CD4-positive, alpha-beta T cell (primary cell): ENCODE results near the gene MFAP4. TPM values are rescaled to one million over a fixed set of nuclear protein-coding genes. Genes with fewer than 3 reads are reported as not detected.

ENCODE experiments used
- ATAC-seq: fragments of 200-7000 bp; cut with Tn5 transposase; one replicate; pipeline ENCODE4 v1.10.0; 2022; ENCODE audit warnings: mild to moderate bottlenecking; ENCODE audit not compliant: poor library complexity
- CTCF ChIA-PET: fragments of 350-600 bp; sonication (Branson Sonifier 250); formaldehyde crosslinking; loops from one replicate; lab custom pipeline; 2021; ENCODE audit warnings: antibody characterized with exemption, inconsistent platforms; lab: Charles Lee
- POLR2A ChIA-PET: fragments of 350-600 bp; sonication (Branson Sonifier 250); formaldehyde crosslinking; loops from one replicate; lab custom pipeline; 2021; ENCODE audit warnings: antibody characterized with exemption, inconsistent platforms; lab: Charles Lee
- DNase-seq, 14 experiments: peaks; one replicate each; pipeline ENCODE4 v3.0.0-alpha.2; 2013 to 2020; ENCODE audit warnings: mixed read lengths in 2 of 14
- H3K27ac ChIP-seq, 2 donors: one replicate each; pipeline versions ENCODE4 v1.5.1 to v1.7.0; 2013; ENCODE audit warnings: low read length in 2 of 2, low read depth in 1 of 2, mild to moderate bottlenecking in 1 of 2
- H3K27me3 ChIP-seq, 2 experiments: 1 replicate in 1 of 2; 2 replicates in 1 of 2; pipeline versions ENCODE4 v1.6.1 to v1.7.0; 2013; ENCODE audit warnings: low read length in 2 of 2, control low read depth in 1 of 2, mild to moderate bottlenecking in 1 of 2, moderate library complexity in 1 of 2; ENCODE audit not compliant: insufficient read depth in 2 of 2, control insufficient read depth in 1 of 2
- H3K36me3 ChIP-seq: one replicate; pipeline ENCODE4 v1.6.1; 2013; ENCODE audit warnings: low read length, control low read depth; ENCODE audit not compliant: insufficient read depth
- H3K4me1 ChIP-seq: one replicate; pipeline ENCODE4 v1.6.1; 2013; ENCODE audit warnings: low read length, control low read depth; ENCODE audit not compliant: insufficient read depth
- H3K4me3 ChIP-seq: one replicate; pipeline ENCODE4 v1.5.1; 2013; ENCODE audit warnings: mild to moderate bottlenecking, low read length, moderate library complexity
- H3K9me3 ChIP-seq, 2 experiments: 1 replicate in 1 of 2; 2 replicates in 1 of 2; pipeline versions ENCODE4 v1.6.1 to v1.7.0; 2013; ENCODE audit warnings: low read length in 2 of 2, mild to moderate bottlenecking in 2 of 2, control low read depth in 1 of 2, moderate library complexity in 1 of 2; ENCODE audit not compliant: control insufficient read depth in 1 of 2, insufficient read depth in 1 of 2
- H3K27ac Mint-ChIP-seq: one replicate; pipeline ENCODE4 v1.8.0; 2020; ENCODE audit warnings: mixed read lengths
- H3K27me3 Mint-ChIP-seq: one replicate; pipeline ENCODE4 v1.8.0; 2021; ENCODE audit warnings: mixed read lengths
- H3K36me3 Mint-ChIP-seq: one replicate; pipeline ENCODE4 v1.8.0; 2021; ENCODE audit warnings: low read depth, mixed read lengths
- H3K4me1 Mint-ChIP-seq: one replicate; pipeline ENCODE4 v1.8.0; 2021; ENCODE audit warnings: low read depth, mixed read lengths
- H3K4me3 Mint-ChIP-seq: one replicate; pipeline ENCODE4 v1.8.0; 2020; ENCODE audit warnings: mild to moderate bottlenecking, mixed read lengths
- H3K9me3 Mint-ChIP-seq: one replicate; pipeline ENCODE4 v1.8.0; 2020; ENCODE audit warnings: mixed read lengths
- intact Hi-C, 2 experiments: fragments of 100-400 bp; cut with DNase I in 1 of 2; cut with micrococcal nuclease in 1 of 2; formaldehyde crosslinking; loops; one replicate each; pipeline versions ENCODE4 v1.15.1 to v1.9.0; 2023 to 2025; cut with DNase I, micrococcal nuclease
- total RNA-seq, 174 experiments: library from RNA in 2 of 174; stranded (reverse) in 2 of 174; gene quantifications; one replicate each; pipeline ENCODE4 v1.2.3 and lab custom pipeline; 2021 to 2026
- TF ChIP-seq, protein P1 (sequence below): fragments of 200-600 bp; IDR thresholded peaks from one replicate; pipeline ENCODE4 v1.8.0; 2022; ENCODE audit warnings: antibody characterized with exemption, mild to moderate bottlenecking

Gene MFAP4
- total RNA-seq, 2 experiments from 2014 or later, result not detected

DNA sequence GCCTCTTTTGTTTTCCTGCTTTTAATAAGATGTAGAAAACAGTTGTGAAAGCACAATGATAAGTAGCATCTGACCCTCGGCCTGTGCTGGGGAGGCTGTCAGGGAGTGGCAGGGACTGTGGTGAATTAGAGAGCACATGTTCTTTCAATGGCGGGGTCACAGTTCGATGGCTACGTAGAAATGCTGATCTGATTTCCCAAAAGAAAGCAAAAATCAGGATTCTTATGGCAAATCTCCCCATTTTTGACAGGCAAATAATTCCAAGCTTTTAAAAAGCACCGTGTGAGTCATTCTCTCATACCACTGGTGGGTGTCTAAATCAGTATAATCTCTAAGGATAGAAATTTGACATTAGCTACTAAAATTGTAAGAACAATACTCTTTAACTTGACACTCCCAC, 12.9 kb downstream of the MFAP4 start:
- Histone ChIP-seq H3K4me3 (no peak overlapping the region), H3K27me3 (no peaks in the 10 kb centered on the region), H3K4me1 (peaks cover 67% of the 10 kb centered on the region), H3K9me3 (no peaks in the 10 kb centered on the region), H3K27ac (no peak overlapping the region), H3K36me3 (no peaks in the 10 kb centered on the region)
- POLR2A ChIA-PET, result no interaction called here
- Mint-ChIP-seq H3K27ac (no peak overlapping the region), H3K36me3 (peaks cover 11% of the 10 kb centered on the region), H3K9me3 (no peaks in the 10 kb centered on the region), H3K4me1 (peaks cover 41% of the 10 kb centered on the region), H3K27me3 (no peaks in the 10 kb centered on the region), H3K4me3 (peak overlapping the region; percentile 20)
- intact Hi-C loops, result no loop called here
- ATAC-seq (no peak), DNase-seq (no peak)
- TF ChIP-seq, protein P1, sequence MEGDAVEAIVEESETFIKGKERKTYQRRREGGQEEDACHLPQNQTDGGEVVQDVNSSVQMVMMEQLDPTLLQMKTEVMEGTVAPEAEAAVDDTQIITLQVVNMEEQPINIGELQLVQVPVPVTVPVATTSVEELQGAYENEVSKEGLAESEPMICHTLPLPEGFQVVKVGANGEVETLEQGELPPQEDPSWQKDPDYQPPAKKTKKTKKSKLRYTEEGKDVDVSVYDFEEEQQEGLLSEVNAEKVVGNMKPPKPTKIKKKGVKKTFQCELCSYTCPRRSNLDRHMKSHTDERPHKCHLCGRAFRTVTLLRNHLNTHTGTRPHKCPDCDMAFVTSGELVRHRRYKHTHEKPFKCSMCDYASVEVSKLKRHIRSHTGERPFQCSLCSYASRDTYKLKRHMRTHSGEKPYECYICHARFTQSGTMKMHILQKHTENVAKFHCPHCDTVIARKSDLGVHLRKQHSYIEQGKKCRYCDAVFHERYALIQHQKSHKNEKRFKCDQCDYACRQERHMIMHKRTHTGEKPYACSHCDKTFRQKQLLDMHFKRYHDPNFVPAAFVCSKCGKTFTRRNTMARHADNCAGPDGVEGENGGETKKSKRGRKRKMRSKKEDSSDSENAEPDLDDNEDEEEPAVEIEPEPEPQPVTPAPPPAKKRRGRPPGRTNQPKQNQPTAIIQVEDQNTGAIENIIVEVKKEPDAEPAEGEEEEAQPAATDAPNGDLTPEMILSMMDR, result no peak
- CTCF ChIA-PET, result interaction anchor here (1.3 to 3.7 kb wide), 2 partner anchors 11 to 73 kb away, joined by 8 to 22 read pairs; partner anchors contain the start of gene B9D1

DNA sequence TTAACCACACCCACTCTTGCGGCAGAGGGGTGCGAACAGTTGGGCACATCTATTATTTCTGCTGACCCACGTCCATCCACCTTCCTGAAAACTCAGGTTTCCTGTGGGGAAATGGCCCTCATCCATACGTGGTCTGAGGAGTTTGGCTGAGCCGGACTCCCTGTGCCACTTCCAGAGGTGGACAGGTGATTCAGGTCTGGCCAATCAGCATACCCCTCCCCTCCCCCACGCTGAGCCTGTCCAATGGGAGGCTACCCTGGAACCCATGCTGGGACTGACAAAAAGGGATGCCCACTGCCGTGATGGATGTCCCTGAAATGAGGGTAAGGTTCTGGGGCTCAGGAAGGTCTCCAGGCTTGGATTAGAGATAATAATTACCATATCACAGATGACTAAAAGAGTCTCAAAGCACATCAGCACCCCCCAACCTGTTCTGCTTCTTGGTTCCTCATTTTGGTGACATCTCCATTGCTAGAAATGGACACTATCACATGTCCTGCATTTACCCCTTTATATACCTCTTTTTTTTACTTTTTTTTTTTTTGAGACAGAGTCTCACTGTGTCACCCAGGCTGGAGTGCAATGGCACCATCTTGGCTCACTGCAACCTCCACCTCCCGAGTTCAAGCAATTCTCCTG, 14.0 kb downstream of the MFAP4 start:
- peaks cover 7% of the 10 kb centered on the region for H3K36me3 Mint-ChIP-seq
- Histone ChIP-seq H3K4me1 (peaks cover 64% of the 10 kb centered on the region), H3K36me3 (no peaks in the 10 kb centered on the region), H3K27me3 (no peaks in the 10 kb centered on the region), H3K9me3 (no peaks in the 10 kb centered on the region), H3K27ac (no peak overlapping the region), H3K4me3 (no peak overlapping the region)
- H3K27ac Mint-ChIP-seq, result no peak overlapping the region
- ATAC-seq, result no peak
- TF ChIP-seq, protein P1, result no peak
- H3K9me3 Mint-ChIP-seq, result no peaks in the 10 kb centered on the region
- H3K27me3 Mint-ChIP-seq, result no peaks in the 10 kb centered on the region
- DNase-seq, result peak in 1 of 14 experiments; percentile 18
- intact Hi-C loops, result no loop called here
- H3K4me1 Mint-ChIP-seq, result peaks cover 46% of the 10 kb centered on the region
- CTCF ChIA-PET, result interaction anchor here (1.9 to 3.7 kb wide), 2 partner anchors 10 kb away, joined by 5 to 22 read pairs; partner anchors contain the start of gene B9D1
- POLR2A ChIA-PET, result no interaction called here
- no peak overlapping the region for H3K4me3 Mint-ChIP-seq

DNA sequence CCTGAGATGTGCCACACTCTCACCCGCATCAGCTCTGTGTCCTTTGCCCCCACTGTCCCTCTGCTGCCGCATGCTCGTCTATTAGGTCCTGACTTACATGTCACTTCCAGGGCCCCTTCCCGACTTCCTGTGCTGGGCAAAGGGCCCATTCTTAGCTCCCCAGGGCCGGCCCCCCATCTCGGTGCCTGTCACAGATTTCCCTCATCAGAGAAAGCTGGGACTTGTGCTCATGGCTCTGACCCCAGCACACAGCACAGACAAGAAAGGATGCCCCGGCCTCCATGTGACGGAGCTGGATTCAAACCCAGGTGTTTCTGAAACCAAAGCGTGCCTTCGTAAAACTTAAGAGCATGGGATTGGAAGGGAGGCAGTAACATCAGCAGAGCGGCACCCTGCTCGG, 14.6 kb downstream of the MFAP4 start:
- no peaks in the 10 kb centered on the region for H3K9me3 Mint-ChIP-seq
- Histone ChIP-seq H3K27me3 (no peaks in the 10 kb centered on the region), H3K27ac (no peak overlapping the region), H3K36me3 (no peaks in the 10 kb centered on the region), H3K4me1 (peaks cover 66% of the 10 kb centered on the region), H3K9me3 (no peaks in the 10 kb centered on the region), H3K4me3 (no peak overlapping the region)
- H3K4me3 Mint-ChIP-seq, result peak overlapping the region; percentile 15
- intact Hi-C loops, result no loop called here
- H3K36me3 Mint-ChIP-seq, result peaks cover 2% of the 10 kb centered on the region
- no peaks in the 10 kb centered on the region for H3K27me3 Mint-ChIP-seq
- H3K4me1 Mint-ChIP-seq, result peaks cover 43% of the 10 kb centered on the region
- no peak for ATAC-seq
- TF ChIP-seq, protein P1, result no peak
- POLR2A ChIA-PET, result no interaction called here
- CTCF ChIA-PET, result interaction anchor here (1.9 kb wide), 1 partner anchor 9 kb away, joined by 5 read pairs; the partner anchor contains the start of gene B9D1
- peak in 1 of 14 experiments; percentile 9 for DNase-seq
- no peak overlapping the region for H3K27ac Mint-ChIP-seq
